Brain microvascular endothelial cell (primary cell): ENCODE measurements around the gene THADA.

Source experiments
- DNase-seq: peaks from one replicate; pipeline ENCODE4 v3.0.0-alpha.2; 2020
- H3K27ac ChIP-seq: fragments of 250-450 bp; sonication (Bioruptor Pico); 2 replicates; pipeline ENCODE4 v1.5.1; 2020; ENCODE audit warnings: mild to moderate bottlenecking, moderate library complexity
- H3K27me3 ChIP-seq: fragments of 250-450 bp; sonication (Bioruptor Pico); replicated peaks from 2 replicates; pipeline ENCODE4 v1.5.1; 2020; ENCODE audit warnings: mild to moderate bottlenecking
- H3K36me3 ChIP-seq: fragments of 250-450 bp; sonication (Bioruptor Pico); replicated peaks from 2 replicates; pipeline ENCODE4 v1.5.1; 2020; ENCODE audit warnings: mild to moderate bottlenecking
- H3K4me3 ChIP-seq: 2 replicates; pipeline ENCODE4 v1.5.1; 2011; ENCODE audit warnings: low read depth, mild to moderate bottlenecking, control low read depth, low read length, moderate library complexity
- in situ Hi-C: cut with HindIII; loops from 2 replicates; pipeline ENCODE4 v1.10.0; 2017; ENCODE audit warnings: low sequenced_read_pairs, low pct_ligation_motif_present
- TF ChIP-seq, protein P1 (sequence below): IDR thresholded peaks from 2 replicates; pipeline ENCODE4 v1.5.1; 2011; ENCODE audit warnings: low read depth, mild to moderate bottlenecking, moderate library complexity, low read length, control low read depth, inconsistent platforms; ENCODE audit errors: missing control alignments

THADA gene

GRCh38 chr2:43273529-43273928 lies 322.3 kb downstream of the THADA start:
- Histone ChIP-seq H3K27ac (no peak overlapping the region), H3K27me3 (no peaks in the 10 kb centered on the region), H3K4me3 (no peak overlapping the region), H3K36me3 (no peaks in the 10 kb centered on the region)
- in situ Hi-C loops, result no loop called here
- TF ChIP-seq, protein P1, sequence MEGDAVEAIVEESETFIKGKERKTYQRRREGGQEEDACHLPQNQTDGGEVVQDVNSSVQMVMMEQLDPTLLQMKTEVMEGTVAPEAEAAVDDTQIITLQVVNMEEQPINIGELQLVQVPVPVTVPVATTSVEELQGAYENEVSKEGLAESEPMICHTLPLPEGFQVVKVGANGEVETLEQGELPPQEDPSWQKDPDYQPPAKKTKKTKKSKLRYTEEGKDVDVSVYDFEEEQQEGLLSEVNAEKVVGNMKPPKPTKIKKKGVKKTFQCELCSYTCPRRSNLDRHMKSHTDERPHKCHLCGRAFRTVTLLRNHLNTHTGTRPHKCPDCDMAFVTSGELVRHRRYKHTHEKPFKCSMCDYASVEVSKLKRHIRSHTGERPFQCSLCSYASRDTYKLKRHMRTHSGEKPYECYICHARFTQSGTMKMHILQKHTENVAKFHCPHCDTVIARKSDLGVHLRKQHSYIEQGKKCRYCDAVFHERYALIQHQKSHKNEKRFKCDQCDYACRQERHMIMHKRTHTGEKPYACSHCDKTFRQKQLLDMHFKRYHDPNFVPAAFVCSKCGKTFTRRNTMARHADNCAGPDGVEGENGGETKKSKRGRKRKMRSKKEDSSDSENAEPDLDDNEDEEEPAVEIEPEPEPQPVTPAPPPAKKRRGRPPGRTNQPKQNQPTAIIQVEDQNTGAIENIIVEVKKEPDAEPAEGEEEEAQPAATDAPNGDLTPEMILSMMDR, result no peak
- DNase-seq, result peak; percentile 48

GRCh38 chr2:43270930-43271615 lies 324.8 kb downstream of the THADA start:
- in situ Hi-C loops, result no loop called here

DNA sequence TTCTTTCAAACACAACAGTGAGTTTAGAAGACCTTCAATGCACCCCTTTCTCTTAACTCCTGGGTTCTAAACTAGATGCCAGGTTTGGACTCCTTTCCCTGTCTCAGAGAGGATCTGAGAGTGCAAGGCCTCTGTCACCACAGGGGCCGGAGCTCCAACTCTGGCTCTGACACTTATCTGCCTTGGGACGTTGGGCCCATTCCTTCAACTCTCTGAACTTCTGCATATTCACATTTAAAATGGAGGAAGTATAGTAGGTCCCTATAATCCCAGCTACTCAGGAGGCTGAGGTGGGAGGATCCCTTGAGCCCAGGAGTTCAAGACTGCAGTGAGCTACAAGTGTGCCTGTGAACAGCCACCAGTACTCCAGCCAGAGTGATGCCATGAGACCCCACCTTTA lies 325.4 kb downstream of the THADA start:
- DNase-seq, result no peak
- TF ChIP-seq, protein P1, result no peak
- Histone ChIP-seq H3K27me3 (no peaks in the 10 kb centered on the region), H3K4me3 (no peak overlapping the region), H3K27ac (no peak overlapping the region), H3K36me3 (no peaks in the 10 kb centered on the region)
- in situ Hi-C loops, result no loop called here

More at GRCh38 chr2:43270930-43271615, 324.8 kb downstream of the THADA start:
- DNase-seq, result no peak
- TF ChIP-seq, protein P1, result no peak
- Histone ChIP-seq H3K4me3 (no peak overlapping the region), H3K27ac (no peak overlapping the region), H3K36me3 (no peaks in the 10 kb centered on the region), H3K27me3 (no peaks in the 10 kb centered on the region)

DNA sequence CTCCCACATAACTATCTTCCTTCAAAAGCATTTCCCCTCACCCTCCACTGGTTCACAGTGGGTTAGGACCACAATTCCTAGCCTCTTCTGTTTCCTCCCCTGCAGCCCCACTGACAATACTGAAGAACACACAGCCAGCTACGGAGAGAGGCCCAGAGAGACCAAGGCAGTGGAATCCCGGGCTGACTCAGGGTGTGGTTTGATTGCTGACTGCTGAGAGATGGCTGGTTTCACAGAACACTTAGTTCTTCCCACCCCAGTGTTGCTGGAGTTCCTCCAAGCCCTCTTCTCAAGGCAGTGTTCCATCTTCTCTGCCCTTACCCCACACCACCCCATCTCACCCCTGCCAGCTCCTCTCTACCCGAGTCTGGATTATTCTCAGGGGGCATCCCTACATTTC lies 326.1 kb downstream of the THADA start:
- Histone ChIP-seq H3K27me3 (no peaks in the 10 kb centered on the region), H3K4me3 (no peak overlapping the region), H3K27ac (peak overlapping the region; percentile 87), H3K36me3 (no peaks in the 10 kb centered on the region)
- TF ChIP-seq, protein P1, result no peak
- DNase-seq, result peak; percentile 85
- in situ Hi-C loops, result no loop called here

- H3K36me3 ChIP-seq, result no peaks in the 10 kb centered on the region
- DNase-seq, result peak; percentile 97
- no peaks in the 10 kb centered on the region for H3K27me3 ChIP-seq
- peak overlapping the region; percentile 87 for H3K27ac ChIP-seq
- peak overlapping the region; percentile 20 for H3K4me3 ChIP-seq
- in situ Hi-C loops, result no loop called here
- TF ChIP-seq, protein P1, result peak; percentile 37
Measured at GRCh38 chr2:43269074-43269572, 326.7 kb downstream of the THADA start.
